SKM-1 treated with dmso at 0.1 percent for 144 hours (cell line): ENCODE results near the gene ABHD4.
"Not testable (repeated sequence)": the region's sequence is repeated elsewhere in the genome, so short reads cannot be mapped to it uniquely, and the experiment has no call there.

ENCODE experiments used
- DNase-seq: peaks from one replicate; lab custom pipeline; 2025; ENCODE audit not compliant: unreplicated experiment; lab: John Stamatoyannopoulos, UW

ABHD4 gene, protein sequence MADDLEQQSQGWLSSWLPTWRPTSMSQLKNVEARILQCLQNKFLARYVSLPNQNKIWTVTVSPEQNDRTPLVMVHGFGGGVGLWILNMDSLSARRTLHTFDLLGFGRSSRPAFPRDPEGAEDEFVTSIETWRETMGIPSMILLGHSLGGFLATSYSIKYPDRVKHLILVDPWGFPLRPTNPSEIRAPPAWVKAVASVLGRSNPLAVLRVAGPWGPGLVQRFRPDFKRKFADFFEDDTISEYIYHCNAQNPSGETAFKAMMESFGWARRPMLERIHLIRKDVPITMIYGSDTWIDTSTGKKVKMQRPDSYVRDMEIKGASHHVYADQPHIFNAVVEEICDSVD

GRCh38 chr14:22598099-22598895 is at the start of gene ABHD4:
Gene ABHD4 (plus strand): TSS chr14:22598300. CDS start chr14:22598307, 7 bp downstream.
- DNase-seq, result no peak

GRCh38 chr14:22549324-22549962 is 48.7 kb upstream of the ABHD4 start:
- DNase-seq, result no peak

GRCh38 chr14:22549981-22550673 is 48.0 kb upstream of the ABHD4 start:
- DNase-seq, result no peak

DNA sequence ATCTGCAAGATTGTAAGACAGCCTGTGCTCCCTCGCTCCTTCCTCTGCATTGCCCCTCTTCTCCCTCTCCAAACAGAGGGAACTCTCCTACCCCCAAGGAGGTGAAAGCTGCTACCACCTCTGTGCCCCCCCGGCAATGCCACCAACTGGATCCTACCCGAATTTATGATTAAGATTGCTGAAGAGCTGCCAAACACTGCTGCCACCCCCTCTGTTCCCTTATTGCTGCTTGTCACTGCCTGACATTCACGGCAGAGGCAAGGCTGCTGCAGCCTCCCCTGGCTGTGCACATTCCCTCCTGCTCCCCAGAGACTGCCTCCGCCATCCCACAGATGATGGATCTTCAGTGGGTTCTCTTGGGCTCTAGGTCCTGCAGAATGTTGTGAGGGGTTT is 46.5 kb upstream of the ABHD4 start:
- DNase-seq, result no peak

DNA sequence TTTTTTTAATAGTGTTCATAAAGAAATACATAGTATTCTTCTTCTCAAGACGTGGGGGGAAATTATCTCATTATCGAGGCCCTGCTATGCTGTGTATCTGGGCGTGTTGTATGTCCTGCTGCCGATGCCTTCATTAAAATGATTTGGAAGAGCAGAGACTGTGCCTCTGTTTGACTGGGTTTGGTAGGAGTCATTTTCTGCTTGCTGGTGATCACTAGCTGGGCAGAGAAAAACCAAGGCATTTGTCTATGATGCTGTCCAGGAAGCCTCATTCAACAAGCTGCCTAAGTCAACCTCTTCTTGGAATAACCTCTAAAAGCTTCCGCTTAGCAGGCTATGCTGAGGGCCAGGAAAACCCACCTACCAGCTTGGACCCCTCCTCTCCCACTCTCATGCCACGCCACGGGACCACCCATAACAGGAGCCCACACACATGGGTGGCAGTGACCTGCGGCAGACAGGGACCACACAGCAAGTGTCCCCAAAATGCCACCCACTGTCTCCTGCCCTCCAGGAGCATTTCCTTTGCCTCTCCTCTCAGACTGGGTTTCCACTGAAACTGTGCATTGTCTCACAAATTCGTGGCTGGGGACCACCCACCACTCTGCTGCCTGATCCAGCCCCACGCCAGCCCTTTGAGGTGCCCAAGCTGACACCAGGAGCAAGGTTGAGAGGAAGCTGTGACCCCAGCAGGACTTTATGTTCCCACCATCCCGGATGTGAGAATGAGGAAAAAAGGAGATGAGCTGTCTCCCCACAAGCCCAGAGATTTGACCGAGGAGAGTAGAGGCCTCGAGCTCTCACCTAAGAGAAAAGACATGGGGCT is 45.9 kb upstream of the ABHD4 start:
- no peak for DNase-seq

GRCh38 chr14:22552827-22553076 is 45.3 kb upstream of the ABHD4 start:
- no peak for DNase-seq

DNA sequence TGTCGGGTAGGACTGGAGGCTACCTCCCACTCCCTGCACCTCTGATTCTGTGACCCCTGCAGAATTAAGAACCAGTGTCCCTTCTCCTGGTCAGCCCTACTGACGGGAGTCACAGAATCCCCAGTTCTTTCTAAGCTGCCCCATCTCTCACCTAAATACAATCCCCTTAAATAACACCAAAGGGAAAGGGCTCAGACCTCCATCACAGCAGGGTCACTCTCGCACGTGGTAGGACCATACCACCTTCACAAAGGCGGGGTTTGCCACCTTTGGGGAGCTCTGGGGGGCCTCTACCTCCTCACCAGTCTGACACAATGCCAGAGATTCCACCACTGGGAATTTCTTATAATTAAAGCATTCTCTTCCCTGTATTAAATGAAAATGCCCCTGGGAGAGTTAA is 44.7 kb upstream of the ABHD4 start:
- no peak for DNase-seq

- DNase-seq, result not testable (repeated sequence)
These were observed 44.1 kb upstream of the ABHD4 start for GRCh38 chr14:22553861-22554497.

DNA sequence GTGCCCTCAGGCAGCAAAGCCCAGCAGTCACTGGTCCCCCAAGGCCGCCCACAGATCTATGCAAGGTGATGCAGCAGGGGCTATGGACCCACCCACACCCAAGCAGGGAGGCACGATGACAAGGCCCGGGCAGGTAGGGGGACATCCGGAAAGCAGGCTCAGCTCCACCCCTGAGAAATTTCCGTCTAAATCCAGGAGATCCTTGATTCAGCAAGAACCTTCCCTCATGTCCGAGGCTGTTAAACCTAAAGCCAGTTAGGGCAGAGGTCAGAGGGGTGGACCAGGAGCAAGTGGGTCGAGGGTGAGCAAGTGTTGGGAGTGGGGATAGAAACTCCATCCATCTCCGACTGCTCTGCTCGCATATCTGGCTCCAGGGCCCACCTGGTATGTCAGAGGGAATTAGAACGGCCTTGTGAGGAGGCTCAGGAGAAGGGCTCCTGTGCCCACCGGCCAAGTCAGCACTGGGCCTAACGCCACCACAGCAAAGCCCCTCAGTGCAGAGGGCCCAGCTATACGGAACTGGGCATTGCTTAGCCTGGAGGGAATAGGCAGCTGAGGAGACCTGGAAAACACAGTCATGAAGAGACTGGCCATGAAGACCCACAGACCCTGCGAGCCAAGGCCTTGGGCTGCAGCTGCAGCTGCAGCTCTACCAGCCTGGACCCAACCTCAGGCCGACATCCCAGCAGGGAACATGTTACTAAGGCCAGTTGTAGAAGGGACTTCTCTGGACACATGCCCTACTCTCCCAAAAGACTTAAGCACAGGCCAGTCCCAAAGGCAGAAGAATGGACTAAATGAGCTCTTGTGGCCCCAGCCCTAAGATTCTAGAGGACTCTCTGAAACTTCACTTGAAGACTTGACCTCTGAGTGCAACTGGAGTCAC is 43.4 kb upstream of the ABHD4 start:
- no peak for DNase-seq

DNA sequence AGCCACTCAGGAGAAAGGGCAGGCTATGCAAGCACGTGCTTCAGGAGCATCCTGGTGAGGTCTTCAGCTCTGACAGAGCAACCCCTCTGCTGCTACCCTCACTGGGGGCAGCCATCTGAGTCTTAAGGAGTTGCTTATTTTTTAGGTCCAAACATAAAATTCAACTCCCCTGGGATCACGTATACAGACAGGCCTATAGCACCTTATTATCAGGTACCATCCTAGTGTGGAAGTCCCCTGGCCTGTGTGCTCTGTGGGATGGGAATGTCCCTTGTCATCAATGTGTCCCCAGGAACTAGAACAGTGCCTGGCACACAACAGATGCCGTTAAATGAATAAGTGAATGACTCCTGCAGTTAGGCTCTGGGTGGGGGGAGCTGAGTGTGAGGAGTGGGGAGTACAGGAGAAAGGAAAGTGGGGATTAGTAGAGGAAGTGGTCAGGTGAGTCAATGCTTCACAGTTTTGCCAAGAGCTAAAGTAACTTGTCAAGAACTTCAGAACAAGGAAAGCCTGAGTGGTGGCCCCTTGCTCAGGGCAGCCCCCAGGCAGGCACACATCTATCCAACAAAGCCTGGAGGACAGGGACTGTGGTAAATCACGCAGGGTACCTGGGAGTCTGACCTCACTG is 42.6 kb upstream of the ABHD4 start:
- no peak for DNase-seq

GRCh38 chr14:22556021-22556989 is 41.8 kb upstream of the ABHD4 start:
- peak; percentile 87 for DNase-seq

DNA sequence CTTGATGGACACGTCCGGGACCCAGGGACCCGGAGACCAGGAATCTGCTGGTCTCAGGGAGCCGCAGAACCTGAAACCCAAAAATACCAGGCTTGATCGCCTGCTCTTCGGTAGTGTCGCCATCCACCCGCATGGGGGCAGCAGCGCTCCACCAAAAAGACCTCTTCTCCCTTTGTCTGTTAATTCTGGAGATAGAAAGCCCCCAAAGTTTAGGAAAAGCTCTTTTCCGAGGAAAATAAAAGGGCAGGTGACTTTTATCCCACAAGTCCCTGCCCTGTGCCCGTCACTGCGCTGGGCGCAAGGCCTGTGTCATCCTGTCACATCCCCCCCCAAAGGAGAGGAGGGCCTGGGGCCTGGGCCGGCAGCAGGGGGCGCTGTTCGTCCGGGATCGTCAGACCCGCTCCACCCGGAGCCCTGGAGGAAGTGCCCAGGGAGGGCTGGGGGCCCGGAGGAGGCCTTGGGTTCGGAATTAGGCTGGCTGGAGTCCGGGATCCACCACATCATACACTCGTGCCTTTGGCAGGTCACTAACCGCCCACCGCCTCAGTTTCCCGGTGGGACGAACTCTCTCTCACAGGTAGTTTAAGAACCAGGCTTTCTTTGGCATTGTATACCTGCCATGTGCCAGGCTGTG is 41.0 kb upstream of the ABHD4 start:
- DNase-seq, result peak; percentile 42

DNA sequence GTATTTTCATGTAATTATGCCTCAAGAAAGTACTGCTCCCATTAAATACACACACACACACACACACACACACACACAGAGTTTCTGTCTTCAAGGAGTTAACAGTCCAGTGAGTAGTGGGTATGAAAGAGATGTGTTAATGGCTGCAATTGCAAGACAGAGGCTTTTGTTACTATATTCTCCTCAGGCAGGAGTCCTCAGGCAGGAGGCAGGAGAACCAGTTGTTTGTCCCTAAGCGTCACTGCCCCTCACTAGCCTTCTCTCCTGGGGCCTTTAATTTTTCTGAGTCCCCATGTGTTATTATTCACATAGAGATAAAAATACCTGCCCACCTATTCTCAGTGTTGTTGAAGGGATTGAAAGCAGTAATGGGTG is 40.3 kb upstream of the ABHD4 start:
- no peak for DNase-seq

DNA sequence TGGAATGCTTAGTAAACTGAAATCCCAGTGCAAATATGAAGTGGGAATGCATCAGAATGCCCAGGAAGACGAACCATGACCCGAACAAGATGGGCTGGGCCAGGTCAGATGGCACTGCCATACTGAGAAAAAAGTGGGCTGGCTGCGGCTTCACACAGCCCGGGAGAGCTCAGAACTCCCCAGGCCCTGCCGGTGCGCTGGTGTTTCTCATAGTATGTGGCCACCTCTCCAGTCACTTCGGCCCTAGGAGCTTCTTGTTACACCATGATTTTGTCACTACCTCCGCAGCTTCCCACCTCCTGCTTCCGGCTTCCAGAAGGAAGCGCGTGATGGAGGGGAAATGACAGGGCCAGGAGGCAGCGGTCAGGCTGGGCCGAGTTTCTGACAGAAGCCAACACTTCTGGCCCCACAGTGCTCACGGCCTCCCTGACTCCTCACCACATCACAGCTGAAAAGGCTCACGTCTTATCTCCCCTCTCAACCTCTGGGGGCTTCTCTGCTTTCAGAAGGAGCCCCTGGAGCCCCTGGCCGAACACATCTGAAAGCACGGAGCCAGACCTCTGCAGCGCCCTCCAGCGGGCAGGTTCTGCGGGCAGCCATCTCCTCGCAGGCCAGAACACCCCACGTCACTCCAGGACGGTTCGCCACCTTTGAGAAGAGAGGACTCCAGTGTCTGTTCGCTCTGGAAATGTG is 39.7 kb upstream of the ABHD4 start:
- no peak for DNase-seq

DNA sequence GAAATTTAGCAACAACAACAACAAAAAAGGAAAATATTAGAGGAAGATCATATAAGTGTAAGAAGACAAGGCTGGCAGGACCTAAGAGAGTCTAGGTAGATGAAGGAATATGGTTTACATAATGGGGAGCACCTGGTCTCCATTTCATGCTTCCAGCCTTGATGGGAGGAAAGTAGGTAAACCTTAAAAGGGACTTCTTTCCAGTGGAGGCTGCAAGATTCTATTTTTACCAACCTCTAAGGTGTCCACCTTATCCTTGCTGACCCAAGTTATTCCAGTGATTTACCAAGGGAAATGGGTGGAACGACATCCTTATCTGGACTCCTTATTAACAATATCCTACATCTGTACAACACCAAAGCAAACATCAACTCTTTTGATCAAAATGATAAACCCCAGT is 39.1 kb upstream of the ABHD4 start:
- no peak for DNase-seq

DNA sequence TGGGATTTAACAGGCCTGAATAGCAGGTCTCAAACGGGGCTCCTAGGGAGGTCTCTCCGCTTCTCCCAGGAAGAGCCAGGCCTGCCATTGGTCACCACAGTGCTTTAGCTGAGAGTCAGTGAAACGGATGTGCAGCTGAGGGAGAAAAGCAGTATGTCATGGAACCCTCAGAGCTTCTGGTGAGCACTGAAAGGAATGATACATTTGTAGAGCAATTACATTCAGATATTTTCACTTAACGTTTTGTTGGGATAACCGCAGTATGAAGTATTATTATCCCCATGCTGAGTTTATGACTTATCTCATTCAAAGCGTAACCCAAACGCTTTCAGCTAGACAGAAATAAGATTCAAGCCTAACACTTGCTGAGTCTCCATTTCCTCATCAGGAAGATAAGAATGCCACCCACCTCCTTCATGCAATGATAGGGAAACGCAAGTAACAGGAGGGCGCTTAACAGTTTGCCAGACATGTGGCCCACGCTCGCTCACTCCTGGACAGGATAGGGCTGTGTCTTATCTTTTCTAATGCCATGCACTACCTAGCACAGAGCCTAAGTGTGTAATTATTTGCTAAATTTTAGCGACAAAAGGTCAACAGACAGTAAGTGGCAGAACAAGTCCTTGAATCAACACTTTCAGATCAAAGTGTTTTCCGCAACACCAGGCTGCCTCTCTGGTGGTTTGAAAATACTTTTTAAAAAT is 37.3 kb upstream of the ABHD4 start:
- DNase-seq, result no peak
